ENCODE results near the gene ARL8A.

DNA sequence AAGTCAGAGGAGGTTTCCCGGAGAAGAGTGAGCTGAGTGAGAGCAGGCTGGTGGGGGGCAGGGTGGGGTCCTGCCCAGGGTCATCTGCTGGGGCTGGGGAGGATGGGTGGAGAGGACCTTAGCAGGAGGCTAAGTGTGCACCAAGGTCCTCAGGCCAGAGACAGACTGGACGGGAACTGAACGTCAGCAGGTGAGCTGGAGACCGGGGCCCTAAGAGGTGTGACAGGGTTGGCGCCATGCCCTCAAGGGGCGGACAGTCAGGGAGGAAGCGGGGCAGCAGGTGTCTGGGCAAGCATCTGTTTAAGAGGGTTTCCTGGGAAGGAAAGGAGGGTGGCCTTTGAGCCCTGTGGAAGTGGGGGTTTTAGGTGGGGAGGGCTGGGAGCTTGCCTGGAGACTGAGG lies 29.5 kb upstream of the ARL8A start:
- TF ChIP-seq, protein P1, sequence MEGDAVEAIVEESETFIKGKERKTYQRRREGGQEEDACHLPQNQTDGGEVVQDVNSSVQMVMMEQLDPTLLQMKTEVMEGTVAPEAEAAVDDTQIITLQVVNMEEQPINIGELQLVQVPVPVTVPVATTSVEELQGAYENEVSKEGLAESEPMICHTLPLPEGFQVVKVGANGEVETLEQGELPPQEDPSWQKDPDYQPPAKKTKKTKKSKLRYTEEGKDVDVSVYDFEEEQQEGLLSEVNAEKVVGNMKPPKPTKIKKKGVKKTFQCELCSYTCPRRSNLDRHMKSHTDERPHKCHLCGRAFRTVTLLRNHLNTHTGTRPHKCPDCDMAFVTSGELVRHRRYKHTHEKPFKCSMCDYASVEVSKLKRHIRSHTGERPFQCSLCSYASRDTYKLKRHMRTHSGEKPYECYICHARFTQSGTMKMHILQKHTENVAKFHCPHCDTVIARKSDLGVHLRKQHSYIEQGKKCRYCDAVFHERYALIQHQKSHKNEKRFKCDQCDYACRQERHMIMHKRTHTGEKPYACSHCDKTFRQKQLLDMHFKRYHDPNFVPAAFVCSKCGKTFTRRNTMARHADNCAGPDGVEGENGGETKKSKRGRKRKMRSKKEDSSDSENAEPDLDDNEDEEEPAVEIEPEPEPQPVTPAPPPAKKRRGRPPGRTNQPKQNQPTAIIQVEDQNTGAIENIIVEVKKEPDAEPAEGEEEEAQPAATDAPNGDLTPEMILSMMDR (IDR thresholded peaks at IDR 0.05 in 2 of 3, conservative IDR thresholded peaks at IDR 0.05 in 1 of 3; ENCODE audit: borderline replicate concordance in 1 of 3, insufficient read depth in 1 of 3, low read depth in 2 of 3, low read length in 2 of 3): no peak
- no peak for TF ChIP-seq EZH2 (IDR thresholded peaks at IDR 0.05)
- TF ChIP-seq POLR2A (IDR thresholded peaks at IDR 0.05; ENCODE audit: borderline replicate concordance, extremely low read depth, insufficient read depth, insufficient read length): no peak
- TF ChIP-seq SIN3A (IDR thresholded peaks at IDR 0.05; ENCODE audit: low read depth): no peak
- TF ChIP-seq, protein P2, sequence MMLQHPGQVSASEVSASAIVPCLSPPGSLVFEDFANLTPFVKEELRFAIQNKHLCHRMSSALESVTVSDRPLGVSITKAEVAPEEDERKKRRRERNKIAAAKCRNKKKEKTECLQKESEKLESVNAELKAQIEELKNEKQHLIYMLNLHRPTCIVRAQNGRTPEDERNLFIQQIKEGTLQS (IDR thresholded peaks at IDR 0.05): no peak
- no peak for TF ChIP-seq RAD21 (IDR thresholded peaks at IDR 0.05; ENCODE audit: low read depth)
- no peak for TF ChIP-seq EZH2phosphoT487 (IDR thresholded peaks at IDR 0.05; ENCODE audit: borderline replicate concordance)
- no peak for TF ChIP-seq ZNF274 (IDR thresholded peaks at IDR 0.05; ENCODE audit: low read depth, low read length)
- TF ChIP-seq SP1 (IDR thresholded peaks at IDR 0.05; ENCODE audit: low read depth): no peak
